Neural cell (in vitro differentiated cells): ENCODE measurements around the gene UQCC2. TPM values are rescaled to one million over a fixed set of nuclear protein-coding genes. Genes with fewer than 3 reads are reported as not detected.

ENCODE experiments used
- H2AFZ ChIP-seq: fragments of 200-600, 300-800 bp; sonication (generic), shearing (Covaris generic); 2 replicates; pipeline ENCODE4 v1.6.0; 2014; ENCODE audit warnings: low read depth, mild to moderate bottlenecking, antibody characterized with exemption, low read length, moderate library complexity
- H3F3A ChIP-seq: fragments of 200-600 bp; shearing (Covaris generic); 2 replicates; pipeline ENCODE4 v1.6.1; 2016; ENCODE audit warnings: mild to moderate bottlenecking, moderate library complexity, mixed read lengths, antibody characterized with exemption, low read length; ENCODE audit not compliant: insufficient read depth, poor library complexity, severe bottlenecking
- H3K27ac ChIP-seq: fragments of 200-600, 300-800 bp; sonication (generic), shearing (Covaris generic); 2 replicates; pipeline ENCODE4 v1.5.1; 2014; ENCODE audit warnings: mild to moderate bottlenecking, low read length, moderate library complexity
- H3K27me3 ChIP-seq: fragments of 300-800, 200-600 bp; sonication (generic), shearing (Covaris generic); 2 replicates; pipeline ENCODE4 v1.6.0; 2014; ENCODE audit warnings: mild to moderate bottlenecking, low read depth, low read length, moderate library complexity; ENCODE audit not compliant: insufficient read depth
- H3K36me3 ChIP-seq: fragments of 300-800, 200-600 bp; sonication (generic), shearing (Covaris generic); 2 replicates; pipeline ENCODE4 v1.5.1; 2014; ENCODE audit warnings: mild to moderate bottlenecking, antibody characterized with exemption, low read length, moderate library complexity; ENCODE audit not compliant: insufficient read depth
- H3K4me2 ChIP-seq: fragments of 300-800, 200-600 bp; sonication (generic), shearing (Covaris generic); 2 replicates; pipeline ENCODE4 v1.6.0; 2014; ENCODE audit warnings: mild to moderate bottlenecking, low read length
- H3K4me3 ChIP-seq: fragments of 300-800, 200-600 bp; sonication (generic), shearing (Covaris generic); 2 replicates; pipeline ENCODE4 v1.5.1; 2014; ENCODE audit warnings: mild to moderate bottlenecking, low read length, moderate library complexity
- H3K79me2 ChIP-seq: fragments of 200-600 bp; shearing (Covaris generic); replicated peaks from 2 replicates; pipeline ENCODE4 v1.6.0; 2014; ENCODE audit warnings: mild to moderate bottlenecking, low read length, moderate library complexity; ENCODE audit not compliant: insufficient read depth
- H3K9ac ChIP-seq: fragments of 300-800, 200-600 bp; sonication (generic), shearing (Covaris generic); 2 replicates; pipeline ENCODE4 v1.6.1; 2016; ENCODE audit warnings: mild to moderate bottlenecking, low read length, mixed read lengths
- H3K9me2 ChIP-seq: fragments of 200-600 bp; shearing (Covaris generic); 2 replicates; pipeline ENCODE4 v1.6.1; 2016; ENCODE audit warnings: mild to moderate bottlenecking, low read length, mixed read lengths; ENCODE audit not compliant: insufficient read depth
- H3K9me3 ChIP-seq: fragments of 200-600, 300-800 bp; sonication (generic), shearing (Covaris generic); 2 replicates; pipeline ENCODE4 v1.6.1; 2016; ENCODE audit warnings: mild to moderate bottlenecking, mixed run types, low read length, moderate library complexity, mixed read lengths
- H4K20me1 ChIP-seq: fragments of 200-600 bp; shearing (Covaris generic); 2 replicates; pipeline ENCODE4 v1.6.1; 2016; ENCODE audit warnings: mild to moderate bottlenecking, mixed run types; ENCODE audit not compliant: insufficient read depth
- EP300 ChIP-seq: fragments of 450-650 bp; conservative IDR thresholded peaks from 2 replicates; pipeline ENCODE4 v1.6.1; 2014; ENCODE audit warnings: antibody characterized with exemption, mild to moderate bottlenecking, moderate library complexity; ENCODE audit not compliant: poor library complexity, severe bottlenecking
- EZH2 ChIP-seq: fragments of 200-600, 300-800 bp; shearing (Covaris generic), sonication (generic); IDR thresholded peaks from 2 replicates; pipeline ENCODE4 v1.6.1; 2014; ENCODE audit warnings: antibody characterized with exemption, low read length, borderline replicate concordance, mild to moderate bottlenecking; ENCODE audit not compliant: insufficient read depth, poor library complexity, severe bottlenecking
- MXI1 ChIP-seq: fragments of 450-650 bp; conservative IDR thresholded peaks from 2 replicates; pipeline ENCODE4 v1.6.1; 2014; ENCODE audit warnings: antibody characterized with exemption, mild to moderate bottlenecking; ENCODE audit not compliant: poor library complexity, severe bottlenecking
- POLR2AphosphoS5 ChIP-seq: IDR thresholded peaks from 2 replicates; pipeline ENCODE4 v1.6.1; 2012
- RAD21 ChIP-seq: fragments of 450-650 bp; conservative IDR thresholded peaks from 2 replicates; pipeline ENCODE4 v1.6.1; 2014; ENCODE audit warnings: antibody characterized with exemption, mild to moderate bottlenecking, moderate library complexity
- SMC3 ChIP-seq: fragments of 450-650 bp; conservative IDR thresholded peaks from 2 replicates; pipeline ENCODE4 v1.6.1; 2014; ENCODE audit warnings: antibody characterized with exemption, mild to moderate bottlenecking, moderate library complexity; ENCODE audit not compliant: poor library complexity
- TAF1 ChIP-seq: IDR thresholded peaks from 2 replicates; pipeline ENCODE4 v1.6.1; 2012; ENCODE audit warnings: low read depth
- polyA plus RNA-seq: library from polyadenylated mRNA; depleted of rRNA; stranded (reverse); fragments of >200 nt; gene quantifications from 2 replicates; pipeline ENCODE4 v1.2.3, GENCODE V29; 2014
- TF ChIP-seq, protein P1 (sequence below): IDR thresholded peaks from 2 replicates; pipeline ENCODE4 v1.6.1; 2012; ENCODE audit warnings: borderline replicate concordance
- TF ChIP-seq, protein P2 (sequence below): fragments of 450-650 bp; IDR thresholded peaks from 2 replicates; pipeline ENCODE4 v1.5.1; 2014; ENCODE audit warnings: antibody characterized with exemption, mild to moderate bottlenecking, moderate library complexity; ENCODE audit not compliant: poor library complexity, severe bottlenecking

The UQCC2 gene
- polyA plus RNA-seq, 1 donor from 2014 or later, result 123 TPM

DNA sequence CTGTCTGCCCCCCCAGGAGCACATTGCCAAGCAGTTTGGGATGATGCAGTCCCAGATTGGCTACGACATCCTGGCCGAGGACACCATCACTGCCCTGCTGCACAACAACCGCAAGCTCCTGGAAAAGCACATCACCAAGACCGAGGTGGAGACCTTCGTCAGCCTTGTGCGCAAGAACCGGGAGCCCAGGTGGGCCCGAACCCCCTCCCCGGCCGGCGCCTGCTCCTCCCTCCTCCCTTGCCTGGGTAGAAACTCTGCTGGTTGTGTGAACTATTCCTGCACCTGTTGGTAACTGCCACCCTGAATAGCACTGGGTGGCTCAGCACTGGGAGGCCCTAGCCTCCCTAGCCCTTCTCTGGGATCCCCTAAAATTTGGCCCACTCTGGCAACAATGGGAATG, 43.7 kb downstream of the UQCC2 start:
- Histone ChIP-seq H3K27ac (no peak overlapping the region), H3K79me2 (no peaks in the 10 kb centered on the region), H2AFZ (no peak overlapping the region), H4K20me1 (no peaks in the 10 kb centered on the region), H3K4me2 (no peak overlapping the region), H3K36me3 (no peaks in the 10 kb centered on the region), H3K4me3 (no peak overlapping the region), H3K9ac (no peak overlapping the region), H3F3A (no peaks in the 10 kb centered on the region), H3K9me2 (no peaks in the 10 kb centered on the region), H3K9me3 (no peaks in the 10 kb centered on the region), H3K27me3 (no peaks in the 10 kb centered on the region)
- TF ChIP-seq MXI1, result no peak
- no peak for TF ChIP-seq EZH2
- TF ChIP-seq POLR2AphosphoS5, result no peak
- no peak for TF ChIP-seq EP300
- TF ChIP-seq, protein P1, sequence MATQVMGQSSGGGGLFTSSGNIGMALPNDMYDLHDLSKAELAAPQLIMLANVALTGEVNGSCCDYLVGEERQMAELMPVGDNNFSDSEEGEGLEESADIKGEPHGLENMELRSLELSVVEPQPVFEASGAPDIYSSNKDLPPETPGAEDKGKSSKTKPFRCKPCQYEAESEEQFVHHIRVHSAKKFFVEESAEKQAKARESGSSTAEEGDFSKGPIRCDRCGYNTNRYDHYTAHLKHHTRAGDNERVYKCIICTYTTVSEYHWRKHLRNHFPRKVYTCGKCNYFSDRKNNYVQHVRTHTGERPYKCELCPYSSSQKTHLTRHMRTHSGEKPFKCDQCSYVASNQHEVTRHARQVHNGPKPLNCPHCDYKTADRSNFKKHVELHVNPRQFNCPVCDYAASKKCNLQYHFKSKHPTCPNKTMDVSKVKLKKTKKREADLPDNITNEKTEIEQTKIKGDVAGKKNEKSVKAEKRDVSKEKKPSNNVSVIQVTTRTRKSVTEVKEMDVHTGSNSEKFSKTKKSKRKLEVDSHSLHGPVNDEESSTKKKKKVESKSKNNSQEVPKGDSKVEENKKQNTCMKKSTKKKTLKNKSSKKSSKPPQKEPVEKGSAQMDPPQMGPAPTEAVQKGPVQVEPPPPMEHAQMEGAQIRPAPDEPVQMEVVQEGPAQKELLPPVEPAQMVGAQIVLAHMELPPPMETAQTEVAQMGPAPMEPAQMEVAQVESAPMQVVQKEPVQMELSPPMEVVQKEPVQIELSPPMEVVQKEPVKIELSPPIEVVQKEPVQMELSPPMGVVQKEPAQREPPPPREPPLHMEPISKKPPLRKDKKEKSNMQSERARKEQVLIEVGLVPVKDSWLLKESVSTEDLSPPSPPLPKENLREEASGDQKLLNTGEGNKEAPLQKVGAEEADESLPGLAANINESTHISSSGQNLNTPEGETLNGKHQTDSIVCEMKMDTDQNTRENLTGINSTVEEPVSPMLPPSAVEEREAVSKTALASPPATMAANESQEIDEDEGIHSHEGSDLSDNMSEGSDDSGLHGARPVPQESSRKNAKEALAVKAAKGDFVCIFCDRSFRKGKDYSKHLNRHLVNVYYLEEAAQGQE, result no peak
- TF ChIP-seq RAD21, result no peak
- TF ChIP-seq TAF1, result no peak
- TF ChIP-seq SMC3, result no peak
- TF ChIP-seq, protein P2, sequence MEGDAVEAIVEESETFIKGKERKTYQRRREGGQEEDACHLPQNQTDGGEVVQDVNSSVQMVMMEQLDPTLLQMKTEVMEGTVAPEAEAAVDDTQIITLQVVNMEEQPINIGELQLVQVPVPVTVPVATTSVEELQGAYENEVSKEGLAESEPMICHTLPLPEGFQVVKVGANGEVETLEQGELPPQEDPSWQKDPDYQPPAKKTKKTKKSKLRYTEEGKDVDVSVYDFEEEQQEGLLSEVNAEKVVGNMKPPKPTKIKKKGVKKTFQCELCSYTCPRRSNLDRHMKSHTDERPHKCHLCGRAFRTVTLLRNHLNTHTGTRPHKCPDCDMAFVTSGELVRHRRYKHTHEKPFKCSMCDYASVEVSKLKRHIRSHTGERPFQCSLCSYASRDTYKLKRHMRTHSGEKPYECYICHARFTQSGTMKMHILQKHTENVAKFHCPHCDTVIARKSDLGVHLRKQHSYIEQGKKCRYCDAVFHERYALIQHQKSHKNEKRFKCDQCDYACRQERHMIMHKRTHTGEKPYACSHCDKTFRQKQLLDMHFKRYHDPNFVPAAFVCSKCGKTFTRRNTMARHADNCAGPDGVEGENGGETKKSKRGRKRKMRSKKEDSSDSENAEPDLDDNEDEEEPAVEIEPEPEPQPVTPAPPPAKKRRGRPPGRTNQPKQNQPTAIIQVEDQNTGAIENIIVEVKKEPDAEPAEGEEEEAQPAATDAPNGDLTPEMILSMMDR, result no peak

DNA sequence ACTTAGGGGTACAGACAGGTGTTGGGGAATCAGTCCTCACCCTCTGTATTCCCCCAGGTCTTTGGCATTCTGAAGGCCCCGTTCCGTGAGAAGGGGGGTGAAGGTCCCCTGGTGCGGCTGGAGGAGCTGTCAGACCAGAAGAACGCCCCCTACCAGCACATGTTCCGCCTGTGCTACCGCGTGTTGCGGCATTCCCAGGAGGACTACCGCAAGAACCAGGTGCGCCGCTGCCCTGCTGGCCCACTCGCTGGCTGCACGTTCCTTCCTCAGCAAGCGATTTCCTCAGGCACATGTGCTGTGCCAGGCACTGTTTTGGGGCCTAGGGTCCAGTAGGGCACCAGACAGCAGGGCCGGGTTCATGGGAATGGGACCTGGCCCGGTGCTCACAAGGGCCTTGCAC, 44.4 kb downstream of the UQCC2 start:
- Histone ChIP-seq H3F3A (no peaks in the 10 kb centered on the region), H3K27ac (no peak overlapping the region), H3K4me2 (no peak overlapping the region), H3K9me3 (no peaks in the 10 kb centered on the region), H3K36me3 (no peaks in the 10 kb centered on the region), H4K20me1 (no peaks in the 10 kb centered on the region), H3K4me3 (no peak overlapping the region), H2AFZ (no peak overlapping the region), H3K27me3 (no peaks in the 10 kb centered on the region), H3K9ac (no peak overlapping the region), H3K9me2 (no peaks in the 10 kb centered on the region), H3K79me2 (no peaks in the 10 kb centered on the region)
- no peak for TF ChIP-seq EP300
- TF ChIP-seq EZH2, result no peak
- TF ChIP-seq MXI1, result no peak
- TF ChIP-seq POLR2AphosphoS5, result no peak
- no peak for TF ChIP-seq RAD21
- TF ChIP-seq SMC3, result no peak
- TF ChIP-seq, protein P1, result no peak
- TF ChIP-seq TAF1, result no peak
- TF ChIP-seq, protein P2, result no peak
